GM19395 (cell line): Measurements from ENCODE around the gene ACER3.

Experiments used
- ATAC-seq: cut with Tn5 transposase; IDR thresholded peaks from one replicate; pipeline ENCODE4 v1.9.1; 2021; ENCODE audit warnings: mild to moderate bottlenecking, moderate library complexity; ENCODE audit not compliant: unreplicated experiment

Gene ACER3

DNA sequence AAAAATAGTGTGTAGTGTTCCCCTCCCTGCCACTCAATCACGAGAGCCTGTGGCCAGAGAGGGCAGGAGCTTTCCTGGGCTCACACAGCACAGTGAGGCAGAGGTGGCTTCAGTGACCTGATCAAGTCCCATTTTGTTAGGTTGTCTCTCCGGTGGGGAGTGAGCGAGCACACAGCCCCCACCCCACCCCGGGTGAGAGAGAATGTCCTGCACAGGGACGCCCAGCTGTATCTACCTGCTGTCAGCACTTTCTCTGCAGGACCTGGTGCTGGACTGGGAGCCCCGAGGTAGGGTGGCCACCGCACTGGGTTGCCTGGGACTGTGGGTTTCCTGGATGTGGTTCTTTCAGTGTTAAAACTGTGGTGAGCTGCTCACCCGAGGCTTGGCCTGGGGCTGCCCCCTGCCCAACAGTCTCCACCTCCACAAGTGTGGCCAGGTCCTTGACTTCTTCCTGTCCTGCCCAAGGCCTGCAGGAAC, 212.2 kb downstream of the ACER3 start:
- ATAC-seq: no peak

DNA sequence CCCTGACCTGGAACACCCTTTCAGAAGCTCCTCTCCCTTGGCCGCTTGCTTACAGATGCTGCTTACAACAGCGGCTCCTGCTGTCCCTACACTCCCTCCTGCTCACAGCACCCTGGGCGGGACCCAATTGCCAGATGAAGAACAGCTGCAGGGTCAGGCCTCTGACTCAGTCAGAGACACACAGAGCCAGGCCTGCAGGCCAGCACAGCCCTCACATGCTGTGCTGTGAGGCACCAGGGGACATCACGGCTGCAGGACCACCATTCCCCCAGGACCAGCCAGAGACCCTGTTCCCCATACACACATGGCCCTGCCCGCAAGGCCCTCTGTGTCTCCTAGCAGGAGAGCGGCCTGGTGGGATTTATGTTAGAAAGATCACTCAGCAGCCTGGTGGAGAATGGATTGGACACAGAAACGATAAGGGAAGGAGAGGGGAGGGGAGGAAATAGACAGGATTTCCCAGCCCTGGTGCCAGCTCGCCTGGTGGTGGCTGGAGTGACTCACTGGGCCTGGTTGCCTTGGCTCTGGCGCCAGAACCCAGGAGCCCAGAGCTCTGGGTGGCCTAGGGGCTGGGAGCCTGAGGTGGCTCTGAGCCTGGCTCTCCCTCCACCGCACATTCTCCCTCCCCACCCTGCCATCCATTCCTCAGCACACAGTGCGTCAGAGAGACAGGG, 212.7 kb downstream of the ACER3 start:
- ATAC-seq: no peak

DNA sequence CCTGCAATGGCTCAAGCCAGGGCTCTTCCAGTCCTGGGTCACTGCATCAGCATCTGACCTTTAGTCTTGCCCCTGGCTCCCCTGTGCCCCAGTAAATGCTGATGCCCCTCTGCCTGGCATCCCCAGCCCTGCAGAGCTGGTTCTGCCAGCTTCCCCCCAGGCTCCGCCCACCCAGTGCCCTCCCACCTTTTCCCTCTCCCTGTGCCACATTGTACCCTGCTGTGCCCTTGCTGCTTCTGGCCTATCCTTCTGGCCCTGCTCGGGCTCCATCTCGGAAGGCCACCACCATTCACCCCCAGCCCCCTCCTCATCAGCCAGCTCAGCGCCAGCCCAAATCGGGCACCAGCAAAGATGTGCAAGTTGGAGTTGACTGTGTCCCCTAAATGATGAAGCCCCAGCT, 213.5 kb downstream of the ACER3 start:
- ATAC-seq: no peak

GRCh38 chr11:77074626-77075221, 214.0 kb downstream of the ACER3 start:
- no peak for ATAC-seq

GRCh38 chr11:77075425-77075905, 214.7 kb downstream of the ACER3 start:
- ATAC-seq: no peak
